ENCODE measurements around the gene KANK2. TPM values are rescaled to one million over a fixed set of nuclear protein-coding genes. Genes with fewer than 3 reads are reported as not detected.
A peak's percentile ranks its signal among the peaks of the same experiment; 100 is the strongest.

Gene KANK2
- total and polyA plus RNA-seq, 2 of the 13 experiments (the other 11 are each of a cell fraction or from before 2014, with no cell fraction given) = 5.7 to 12.9 TPM

DNA sequence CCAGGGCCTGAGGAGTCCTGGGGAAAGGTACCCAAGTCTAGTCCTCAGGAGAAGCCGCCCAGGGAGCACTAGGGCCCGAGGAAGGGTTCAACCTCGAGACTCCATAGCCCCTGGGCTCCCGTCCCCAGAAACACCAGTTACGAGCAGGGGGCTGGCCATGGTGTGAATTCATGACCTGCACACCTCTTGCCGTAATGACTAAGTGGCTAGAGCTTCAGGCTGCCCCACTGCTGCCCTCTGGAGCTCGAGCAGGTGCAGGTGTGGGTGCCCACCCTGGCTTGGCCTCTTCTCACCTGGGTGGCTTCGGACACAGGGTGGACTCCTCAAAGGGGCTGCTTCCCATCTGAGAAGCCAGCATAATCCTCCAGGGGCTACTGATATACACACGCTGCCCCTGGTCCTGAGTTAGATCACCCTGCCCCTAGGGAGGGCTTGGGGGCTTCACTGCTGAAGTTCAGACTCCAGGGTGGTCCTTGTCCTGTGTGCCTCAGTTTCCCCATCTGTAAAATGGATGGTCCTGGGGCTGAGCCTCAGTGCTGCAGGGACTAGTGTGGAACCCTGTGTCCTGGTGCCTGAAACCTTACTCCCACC is 55.3 kb downstream of the KANK2 start (continued):
- TF ChIP-seq ZNF878 (CRISPR knock-in tag; IDR thresholded peaks at IDR 0.05) = no peak
- TF ChIP-seq SRSF4 (IDR thresholded peaks at IDR 0.05; ENCODE audit: low read depth, low read length, poor library complexity, severe bottlenecking) = no peak
- no peak for TF ChIP-seq REXO4 (CRISPR knock-in tag; IDR thresholded peaks at IDR 0.05; ENCODE audit: borderline replicate concordance)
- TF ChIP-seq STAT5B (CRISPR knock-in tag; IDR thresholded peaks at IDR 0.05) = no peak
- TF ChIP-seq ARID2 (CRISPR knock-in tag; IDR thresholded peaks at IDR 0.05; ENCODE audit: borderline replicate concordance) = no peak
- TF ChIP-seq SNAI1 (CRISPR knock-in tag; IDR thresholded peaks at IDR 0.05; ENCODE audit: borderline replicate concordance) = no peak; the same call in 1 of the 2 replicates
- no peak for TF ChIP-seq SNRNP70 (IDR thresholded peaks at IDR 0.05; ENCODE audit: low read depth, low read length)
- TF ChIP-seq RNF2 (conservative IDR thresholded peaks at IDR 0.05; ENCODE audit: low read depth) = no peak
- no peak for TF ChIP-seq PREB (CRISPR knock-in tag; IDR thresholded peaks at IDR 0.05)
- TF ChIP-seq ASH2L (IDR thresholded peaks at IDR 0.05; ENCODE audit: insufficient read length, low read depth, low read length) = no peak
- TF ChIP-seq NR1H2 (CRISPR knock-in tag; IDR thresholded peaks at IDR 0.05; ENCODE audit: borderline replicate concordance, low read depth) = no peak
- 0 out of 2 replicates have a peak, but pooled peaks have one; percentile 20 for TF ChIP-seq ZNF230 (CRISPR knock-in tag; IDR thresholded peaks at IDR 0.05)
- no peak for TF ChIP-seq AFF4 (CRISPR knock-in tag; IDR thresholded peaks at IDR 0.05)
- TF ChIP-seq, protein P1, sequence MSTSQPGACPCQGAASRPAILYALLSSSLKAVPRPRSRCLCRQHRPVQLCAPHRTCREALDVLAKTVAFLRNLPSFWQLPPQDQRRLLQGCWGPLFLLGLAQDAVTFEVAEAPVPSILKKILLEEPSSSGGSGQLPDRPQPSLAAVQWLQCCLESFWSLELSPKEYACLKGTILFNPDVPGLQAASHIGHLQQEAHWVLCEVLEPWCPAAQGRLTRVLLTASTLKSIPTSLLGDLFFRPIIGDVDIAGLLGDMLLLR (CRISPR knock-in tag; IDR thresholded peaks at IDR 0.05) = no peak
- no peak for TF ChIP-seq ZNF432 (CRISPR knock-in tag; IDR thresholded peaks at IDR 0.05; ENCODE audit: borderline replicate concordance)
- TF ChIP-seq ZFP62 (CRISPR knock-in tag; IDR thresholded peaks at IDR 0.05) = no peak
- TF ChIP-seq ZNF704 (CRISPR knock-in tag; IDR thresholded peaks at IDR 0.05; ENCODE audit: borderline replicate concordance) = no peak
- TF ChIP-seq SRSF9 (IDR thresholded peaks at IDR 0.05; ENCODE audit: borderline replicate concordance, insufficient read depth, low read depth, low read length, poor library complexity, severe bottlenecking) = no peak
- TF ChIP-seq ZNF770 (CRISPR knock-in tag; IDR thresholded peaks at IDR 0.05) = peak; percentile 15; the same call in 1 of the 2 replicates
- no peak for TF ChIP-seq ZFAT (CRISPR knock-in tag; conservative IDR thresholded peaks at IDR 0.05)

Measured in HepG2 (cell line).